Activated CD4-positive, alpha-beta T cell treated with anti-CD3 and anti-CD28 coated beads, Interleukin-2, amount 50 U/mL, for 16 hours (primary cell): Measurements from ENCODE around the gene PLCB3.

ENCODE experiments used
- DNase-seq: peaks from one replicate; pipeline ENCODE4 v3.0.0-alpha.2; 2020

The PLCB3 gene

GRCh38 chr11:64290352-64291261 is 39.3 kb downstream of the PLCB3 start:
- no peak for DNase-seq

- no peak for DNase-seq
These were observed 40.0 kb downstream of the PLCB3 start, which contains the start of gene KCNK4 for GRCh38 chr11:64291262-64291751. TSS of gene KCNK4 (plus strand) at chr11:64291302. CDS start at chr11:64293019, 1,717 bp downstream.

GRCh38 chr11:64291752-64292459 is 40.6 kb downstream of the PLCB3 start:
- DNase-seq: no peak

GRCh38 chr11:64292460-64293254 is 41.3 kb downstream of the PLCB3 start:
- DNase-seq: no peak

GRCh38 chr11:64294774-64295173 is 43.4 kb downstream of the PLCB3 start:
- DNase-seq: no peak

GRCh38 chr11:64295760-64296159 is 44.4 kb downstream of the PLCB3 start:
- no peak for DNase-seq

GRCh38 chr11:64296236-64296635 is 44.9 kb downstream of the PLCB3 start:
- no peak for DNase-seq

GRCh38 chr11:64296830-64297698 is 45.7 kb downstream of the PLCB3 start:
- no peak for DNase-seq

- no peak for DNase-seq
These were observed 46.5 kb downstream of the PLCB3 start for GRCh38 chr11:64297699-64298358.

GRCh38 chr11:64298966-64299846 is 47.9 kb downstream of the PLCB3 start:
- no peak for DNase-seq

- DNase-seq: no peak
These were observed 48.7 kb downstream of the PLCB3 start, which contains the start of gene CATSPERZ for GRCh38 chr11:64299847-64300648. TSS of gene CATSPERZ (plus strand) at chr11:64300358. CDS start at chr11:64300411, 53 bp downstream.

- DNase-seq: no peak
These were observed 52.0 kb downstream of the PLCB3 start for GRCh38 chr11:64303109-64304031.

GRCh38 chr11:64304032-64304315 is 52.6 kb downstream of the PLCB3 start:
- no peak for DNase-seq

GRCh38 chr11:64304316-64305072 is 53.2 kb downstream of the PLCB3 start:
- peak; percentile 96 for DNase-seq

- peak; percentile 100 for DNase-seq
These were observed 53.9 kb downstream of the PLCB3 start, which contains the start of gene ESRRA for GRCh38 chr11:64305075-64305690. TSS of gene ESRRA (plus strand) at chr11:64305524. CDS start at chr11:64307180, 1,656 bp downstream.

GRCh38 chr11:64305691-64306562 is 54.6 kb downstream of the PLCB3 start:
- peak; percentile 87 for DNase-seq
